Muscle layer of duodenum (tissue), 2 donors: ENCODE data around the gene SYNJ2.

Experiments used
- H3K27ac ChIP-seq: one replicate; pipeline ENCODE4 v1.7.0; 2013; ENCODE audit warnings: mild to moderate bottlenecking, low read length
- H3K27me3 ChIP-seq: one replicate; pipeline ENCODE4 v1.7.0; 2013; ENCODE audit warnings: low read depth, mild to moderate bottlenecking, control low read depth, low read length
- H3K36me3 ChIP-seq, 2 donors: one replicate each; pipeline ENCODE4 v1.7.0; 2013; ENCODE audit warnings: low read length in 2 of 2, control low read depth in 1 of 2, mild to moderate bottlenecking in 1 of 2; ENCODE audit not compliant: insufficient read depth in 2 of 2, control insufficient read depth in 1 of 2
- H3K4me1 ChIP-seq, 2 donors: one replicate each; pipeline ENCODE4 v1.7.0; 2013; ENCODE audit warnings: low read length in 2 of 2, mild to moderate bottlenecking in 2 of 2, control low read depth in 1 of 2, moderate library complexity in 1 of 2; ENCODE audit not compliant: insufficient read depth in 2 of 2, control insufficient read depth in 1 of 2
- H3K4me3 ChIP-seq, 2 donors: one replicate each; pipeline ENCODE4 v1.7.0; 2013; ENCODE audit warnings: low read length in 2 of 2, low read depth in 1 of 2, mild to moderate bottlenecking in 1 of 2
- H3K9me3 ChIP-seq, 2 donors: one replicate each; pipeline ENCODE4 v1.7.0; 2013; ENCODE audit warnings: low read length in 2 of 2, control low read depth in 1 of 2, mild to moderate bottlenecking in 1 of 2; ENCODE audit not compliant: control insufficient read depth in 1 of 2
- donor health status: healthy.

The SYNJ2 gene

GRCh38 chr6:158044525-158044888 lies 62.8 kb downstream of the SYNJ2 start:
- Histone ChIP-seq H3K4me3 (no peak overlapping the region), H3K9me3 (no peaks in the 10 kb centered on the region), H3K27ac (no peak overlapping the region), H3K27me3 (no peaks in the 10 kb centered on the region), H3K4me1 (peaks cover 16 to 23% of the 10 kb centered on the region in 2 donors), H3K36me3 (no peaks in the 10 kb centered on the region)

- peaks cover 0 to 3% of the 10 kb centered on the region in 2 donors for H3K36me3 ChIP-seq
- H3K27ac ChIP-seq: no peak overlapping the region
- no peaks in the 10 kb centered on the region for H3K27me3 ChIP-seq
- H3K4me3 ChIP-seq: no peak overlapping the region
- peaks cover 0 to 4% of the 10 kb centered on the region in 2 donors for H3K4me1 ChIP-seq
- H3K9me3 ChIP-seq: no peaks in the 10 kb centered on the region
Observed at GRCh38 chr6:158046201-158047126, 64.8 kb downstream of the SYNJ2 start.

GRCh38 chr6:158047127-158047518 lies 65.5 kb downstream of the SYNJ2 start:
- Histone ChIP-seq H3K27ac (no peak overlapping the region), H3K36me3 (peaks cover 0 to 3% of the 10 kb centered on the region in 2 donors), H3K4me1 (peaks cover 0 to 4% of the 10 kb centered on the region in 2 donors)

GRCh38 chr6:158047563-158048323 lies 66.1 kb downstream of the SYNJ2 start:
- Histone ChIP-seq H3K9me3 (no peaks in the 10 kb centered on the region), H3K4me3 (no peak overlapping the region), H3K27ac (no peak overlapping the region), H3K36me3 (peaks cover 0 to 3% of the 10 kb centered on the region in 2 donors), H3K4me1 (peaks cover 0 to 4% of the 10 kb centered on the region in 2 donors), H3K27me3 (no peaks in the 10 kb centered on the region)

More at GRCh38 chr6:158047127-158047518, 65.5 kb downstream of the SYNJ2 start:
- Histone ChIP-seq H3K9me3 (no peaks in the 10 kb centered on the region), H3K27me3 (no peaks in the 10 kb centered on the region), H3K4me3 (no peak overlapping the region)

- no peak overlapping the region for H3K4me3 ChIP-seq
- no peaks in the 10 kb centered on the region for H3K9me3 ChIP-seq
- peaks cover 0 to 3% of the 10 kb centered on the region in 2 donors for H3K36me3 ChIP-seq
- H3K4me1 ChIP-seq: no peaks in the 10 kb centered on the region
- no peaks in the 10 kb centered on the region for H3K27me3 ChIP-seq
- H3K27ac ChIP-seq: no peak overlapping the region
Observed at GRCh38 chr6:158048589-158048988, 66.9 kb downstream of the SYNJ2 start.

- Histone ChIP-seq H3K4me3 (no peak overlapping the region), H3K4me1 (no peaks in the 10 kb centered on the region), H3K36me3 (peaks cover 0 to 3% of the 10 kb centered on the region in 2 donors), H3K27me3 (no peaks in the 10 kb centered on the region), H3K27ac (no peak overlapping the region), H3K9me3 (no peaks in the 10 kb centered on the region)
Observed at GRCh38 chr6:158049055-158050028, 67.7 kb downstream of the SYNJ2 start.

- Histone ChIP-seq H3K36me3 (peaks cover 3% of the 10 kb centered on the region in 2 donors), H3K27ac (no peak overlapping the region)
Observed at GRCh38 chr6:158050107-158050735, 68.6 kb downstream of the SYNJ2 start.

GRCh38 chr6:158050955-158051354 lies 69.3 kb downstream of the SYNJ2 start:
- no peak overlapping the region for H3K4me3 ChIP-seq
- H3K27ac ChIP-seq: no peak overlapping the region
- H3K36me3 ChIP-seq: peaks cover 3 to 4% of the 10 kb centered on the region in 2 donors
- H3K27me3 ChIP-seq: no peaks in the 10 kb centered on the region
- H3K4me1 ChIP-seq: no peaks in the 10 kb centered on the region
- no peaks in the 10 kb centered on the region for H3K9me3 ChIP-seq

More at GRCh38 chr6:158050107-158050735, 68.6 kb downstream of the SYNJ2 start:
- Histone ChIP-seq H3K9me3 (no peaks in the 10 kb centered on the region), H3K4me1 (no peaks in the 10 kb centered on the region), H3K4me3 (no peak overlapping the region), H3K27me3 (no peaks in the 10 kb centered on the region)

GRCh38 chr6:158051968-158052367 lies 70.3 kb downstream of the SYNJ2 start:
- H3K27ac ChIP-seq: no peak overlapping the region
- H3K4me1 ChIP-seq: no peaks in the 10 kb centered on the region
- H3K36me3 ChIP-seq: peaks cover 3 to 7% of the 10 kb centered on the region in 2 donors
- H3K4me3 ChIP-seq: no peak overlapping the region
- H3K9me3 ChIP-seq: no peaks in the 10 kb centered on the region
- H3K27me3 ChIP-seq: no peaks in the 10 kb centered on the region
